ENCODE data around the gene MOV10L1. TPM values are rescaled to one million over a fixed set of nuclear protein-coding genes. Genes with fewer than 3 reads are reported as not detected.

The MOV10L1 gene
- total RNA-seq, 1 experiment from 2014 or later: not detected

- Histone ChIP-seq H3K4me1 (ENCODE audit: insufficient read depth, low read length, poor library complexity, severe bottlenecking) (no peaks in the 10 kb centered on the region), H3K27me3 (replicated peaks; ENCODE audit: insufficient read depth, low read depth, low read length, poor library complexity) (no peaks in the 10 kb centered on the region), H3K9me3 (ENCODE audit: low read depth, low read length, poor library complexity, severe bottlenecking) (no peaks in the 10 kb centered on the region), H3K4me3 (ENCODE audit: low read depth, low read length, poor library complexity, severe bottlenecking) (peak overlapping the region; percentile 26), H3K36me3 (ENCODE audit: insufficient read depth, low read length, poor library complexity, severe bottlenecking) (peaks cover 34% of the 10 kb centered on the region), H3K27ac (ENCODE audit: low read depth, low read length, poor library complexity, severe bottlenecking) (peak overlapping the region; percentile 54)
- ChIA-PET POLR2A (ENCODE audit: low non-redundant PET) (no interaction called here), CTCF (no interaction called here)
- TF ChIP-seq EZH2 (IDR thresholded peaks at IDR 0.05; ENCODE audit: borderline replicate concordance, low read depth, low read length, poor library complexity, severe bottlenecking): no peak
- TF ChIP-seq, protein P1, sequence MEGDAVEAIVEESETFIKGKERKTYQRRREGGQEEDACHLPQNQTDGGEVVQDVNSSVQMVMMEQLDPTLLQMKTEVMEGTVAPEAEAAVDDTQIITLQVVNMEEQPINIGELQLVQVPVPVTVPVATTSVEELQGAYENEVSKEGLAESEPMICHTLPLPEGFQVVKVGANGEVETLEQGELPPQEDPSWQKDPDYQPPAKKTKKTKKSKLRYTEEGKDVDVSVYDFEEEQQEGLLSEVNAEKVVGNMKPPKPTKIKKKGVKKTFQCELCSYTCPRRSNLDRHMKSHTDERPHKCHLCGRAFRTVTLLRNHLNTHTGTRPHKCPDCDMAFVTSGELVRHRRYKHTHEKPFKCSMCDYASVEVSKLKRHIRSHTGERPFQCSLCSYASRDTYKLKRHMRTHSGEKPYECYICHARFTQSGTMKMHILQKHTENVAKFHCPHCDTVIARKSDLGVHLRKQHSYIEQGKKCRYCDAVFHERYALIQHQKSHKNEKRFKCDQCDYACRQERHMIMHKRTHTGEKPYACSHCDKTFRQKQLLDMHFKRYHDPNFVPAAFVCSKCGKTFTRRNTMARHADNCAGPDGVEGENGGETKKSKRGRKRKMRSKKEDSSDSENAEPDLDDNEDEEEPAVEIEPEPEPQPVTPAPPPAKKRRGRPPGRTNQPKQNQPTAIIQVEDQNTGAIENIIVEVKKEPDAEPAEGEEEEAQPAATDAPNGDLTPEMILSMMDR (conservative IDR thresholded peaks at IDR 0.05; ENCODE audit: low read depth, low read length): no peak
- no TSS peak for BruUV-seq (replicated peaks)
- no peak for DNase-seq (ENCODE audit: low spot score)
- intact Hi-C loops (cut with micrococcal nuclease; ENCODE audit: unreplicated experiment): no loop called here
These were observed 101.3 kb downstream of the MOV10L1 start for GRCh38 chr22:50190941-50191741.

- Histone ChIP-seq H3K27ac (ENCODE audit: low read depth, low read length, poor library complexity, severe bottlenecking) (peak overlapping the region; percentile 30), H3K9me3 (ENCODE audit: low read depth, low read length, poor library complexity, severe bottlenecking) (no peaks in the 10 kb centered on the region), H3K4me1 (ENCODE audit: insufficient read depth, low read length, poor library complexity, severe bottlenecking) (no peaks in the 10 kb centered on the region), H3K4me3 (ENCODE audit: low read depth, low read length, poor library complexity, severe bottlenecking) (no peak overlapping the region), H3K36me3 (ENCODE audit: insufficient read depth, low read length, poor library complexity, severe bottlenecking) (peaks cover 36% of the 10 kb centered on the region), H3K27me3 (replicated peaks; ENCODE audit: insufficient read depth, low read depth, low read length, poor library complexity) (no peaks in the 10 kb centered on the region)
- no peak for DNase-seq (ENCODE audit: low spot score)
- TF ChIP-seq, protein P1 (conservative IDR thresholded peaks at IDR 0.05; ENCODE audit: low read depth, low read length): no peak
- TF ChIP-seq EZH2 (IDR thresholded peaks at IDR 0.05; ENCODE audit: borderline replicate concordance, low read depth, low read length, poor library complexity, severe bottlenecking): no peak
- BruUV-seq (replicated peaks): no TSS peak
- POLR2A ChIA-PET (ENCODE audit: low non-redundant PET): no interaction called here
- intact Hi-C loops (cut with micrococcal nuclease; ENCODE audit: unreplicated experiment): no loop called here
- CTCF ChIA-PET: no interaction called here
These were observed 102.8 kb downstream of the MOV10L1 start for GRCh38 chr22:50192436-50193204.

- Histone ChIP-seq H3K27ac (ENCODE audit: low read depth, low read length, poor library complexity, severe bottlenecking) (no peak overlapping the region), H3K27me3 (replicated peaks; ENCODE audit: insufficient read depth, low read depth, low read length, poor library complexity) (no peaks in the 10 kb centered on the region), H3K9me3 (ENCODE audit: low read depth, low read length, poor library complexity, severe bottlenecking) (no peaks in the 10 kb centered on the region), H3K36me3 (ENCODE audit: insufficient read depth, low read length, poor library complexity, severe bottlenecking) (peaks cover 45% of the 10 kb centered on the region), H3K4me1 (ENCODE audit: insufficient read depth, low read length, poor library complexity, severe bottlenecking) (no peaks in the 10 kb centered on the region), H3K4me3 (ENCODE audit: low read depth, low read length, poor library complexity, severe bottlenecking) (no peak overlapping the region)
- ChIA-PET POLR2A (ENCODE audit: low non-redundant PET) (interaction anchor here (0.6 kb wide), 1 partner anchor 14 kb away, joined by 9 read pairs; no protein-coding TSS in a partner anchor), CTCF (no interaction called here)
- DNase-seq (ENCODE audit: low spot score): no peak
- TF ChIP-seq, protein P1 (conservative IDR thresholded peaks at IDR 0.05; ENCODE audit: low read depth, low read length): no peak
- TF ChIP-seq EZH2 (IDR thresholded peaks at IDR 0.05; ENCODE audit: borderline replicate concordance, low read depth, low read length, poor library complexity, severe bottlenecking): no peak
- BruUV-seq (replicated peaks): no TSS peak
- intact Hi-C loops (cut with micrococcal nuclease; ENCODE audit: unreplicated experiment): no loop called here
These were observed 103.8 kb downstream of the MOV10L1 start for GRCh38 chr22:50193621-50194020.
